Muscle layer of colon (tissue), 2 donors: ENCODE data around the gene ISCA2.
"Not testable (repeated sequence)": the region's sequence is repeated elsewhere in the genome, so short reads cannot be mapped to it uniquely, and the experiment has no call there.

Experiments used
- H3K27ac ChIP-seq: one replicate; pipeline ENCODE4 v1.7.0; 2013; ENCODE audit warnings: low read depth, mild to moderate bottlenecking, low read length, moderate library complexity
- H3K27me3 ChIP-seq, 2 donors: one replicate each; pipeline ENCODE4 v1.7.0; 2013; ENCODE audit warnings: low read length in 2 of 2, mild to moderate bottlenecking in 2 of 2; ENCODE audit not compliant: insufficient read depth in 2 of 2, control insufficient read depth in 1 of 2
- H3K36me3 ChIP-seq: one replicate; pipeline ENCODE4 v1.7.0; 2013; ENCODE audit warnings: mild to moderate bottlenecking, low read length; ENCODE audit not compliant: insufficient read depth
- H3K4me1 ChIP-seq: one replicate; pipeline ENCODE4 v1.7.0; 2013; ENCODE audit warnings: mild to moderate bottlenecking, low read length; ENCODE audit not compliant: insufficient read depth
- H3K4me3 ChIP-seq, 2 donors: one replicate each; pipeline ENCODE4 v1.7.0; 2013; ENCODE audit warnings: low read length in 2 of 2, low read depth in 1 of 2, mild to moderate bottlenecking in 1 of 2, moderate library complexity in 1 of 2
- H3K9ac ChIP-seq: one replicate; pipeline ENCODE4 v1.7.0; 2013; ENCODE audit warnings: low read length
- H3K9me3 ChIP-seq: one replicate; pipeline ENCODE4 v1.7.0; 2013; ENCODE audit warnings: mild to moderate bottlenecking, low read length
- donor health status: abdominal sarcoma.
- donor health status: Adenocarcinoma of cecum.

ISCA2 gene

GRCh38 chr14:74493343-74494261, at the start of gene ISCA2:
TSS of gene ISCA2 (plus strand) at chr14:74493765. CDS start at chr14:74493775, 10 bp downstream.
- peaks cover 6% of the 10 kb centered on the region for H3K4me1 ChIP-seq

GRCh38 chr14:74444866-74445265, 48.7 kb upstream of the ISCA2 start:
- Histone ChIP-seq H3K9ac (no peak overlapping the region), H3K9me3 (no peaks in the 10 kb centered on the region), H3K27ac (no peak overlapping the region), H3K4me1 (no peaks in the 10 kb centered on the region), H3K27me3 (no peaks in the 10 kb centered on the region), H3K4me3 (no peak overlapping the region), H3K36me3 (no peaks in the 10 kb centered on the region)

More at GRCh38 chr14:74493343-74494261, at the start of gene ISCA2:
- Histone ChIP-seq H3K27me3 (no peaks in the 10 kb centered on the region), H3K27ac (peak within 1 kb of the TSS; percentile 83), H3K9ac (peak within 1 kb of the TSS; percentile 68), H3K36me3 (peaks cover 7% of the 10 kb centered on the region), H3K9me3 (no peaks in the 10 kb centered on the region), H3K4me3 (peak within 1 kb of the TSS; percentile 78 to 94)

- not testable (repeated sequence) for H3K9me3 ChIP-seq, H3K4me3 ChIP-seq, H3K27ac ChIP-seq, H3K27me3 ChIP-seq, H3K36me3 ChIP-seq, H3K9ac ChIP-seq, H3K4me1 ChIP-seq
Measured at GRCh38 chr14:74454397-74454796, 39.2 kb upstream of the ISCA2 start.

- Histone ChIP-seq H3K9me3 (no peaks in the 10 kb centered on the region), H3K27me3 (no peaks in the 10 kb centered on the region), H3K4me3 (no peak overlapping the region), H3K36me3 (no peaks in the 10 kb centered on the region), H3K27ac (no peak overlapping the region), H3K4me1 (no peaks in the 10 kb centered on the region), H3K9ac (no peak overlapping the region)
Measured at GRCh38 chr14:74456684-74457564, 36.6 kb upstream of the ISCA2 start.

- H3K4me1 ChIP-seq, result no peaks in the 10 kb centered on the region
- H3K9me3 ChIP-seq, result no peaks in the 10 kb centered on the region
- no peak overlapping the region for H3K4me3 ChIP-seq
- H3K27ac ChIP-seq, result no peak overlapping the region
- H3K9ac ChIP-seq, result no peak overlapping the region
- H3K27me3 ChIP-seq, result no peaks in the 10 kb centered on the region
- no peaks in the 10 kb centered on the region for H3K36me3 ChIP-seq
Measured at GRCh38 chr14:74457565-74457895, 36.0 kb upstream of the ISCA2 start.

- H3K4me1 ChIP-seq, result no peaks in the 10 kb centered on the region
- H3K9me3 ChIP-seq, result no peaks in the 10 kb centered on the region
- H3K36me3 ChIP-seq, result no peaks in the 10 kb centered on the region
- H3K27me3 ChIP-seq, result no peaks in the 10 kb centered on the region
- H3K4me3 ChIP-seq, result no peak overlapping the region
- H3K9ac ChIP-seq, result no peak overlapping the region
- H3K27ac ChIP-seq, result no peak overlapping the region
Measured at GRCh38 chr14:74459289-74459946, 34.1 kb upstream of the ISCA2 start.

- no peak overlapping the region for H3K27ac ChIP-seq
- H3K9me3 ChIP-seq, result no peaks in the 10 kb centered on the region
- no peak overlapping the region for H3K4me3 ChIP-seq
- no peaks in the 10 kb centered on the region for H3K27me3 ChIP-seq
- H3K36me3 ChIP-seq, result no peaks in the 10 kb centered on the region
- no peaks in the 10 kb centered on the region for H3K4me1 ChIP-seq
- no peak overlapping the region for H3K9ac ChIP-seq
Measured at GRCh38 chr14:74459976-74460375, 33.6 kb upstream of the ISCA2 start.

- H3K4me1 ChIP-seq, result no peaks in the 10 kb centered on the region
- no peaks in the 10 kb centered on the region for H3K36me3 ChIP-seq
- H3K9me3 ChIP-seq, result no peaks in the 10 kb centered on the region
- no peaks in the 10 kb centered on the region for H3K27me3 ChIP-seq
- H3K9ac ChIP-seq, result no peak overlapping the region
- H3K4me3 ChIP-seq, result no peak overlapping the region
- no peak overlapping the region for H3K27ac ChIP-seq
Measured at GRCh38 chr14:74462993-74463392, 30.6 kb upstream of the ISCA2 start.

- Histone ChIP-seq H3K27me3 (no peaks in the 10 kb centered on the region), H3K9me3 (no peaks in the 10 kb centered on the region), H3K4me1 (no peaks in the 10 kb centered on the region), H3K9ac (no peak overlapping the region), H3K27ac (no peak overlapping the region), H3K36me3 (no peaks in the 10 kb centered on the region), H3K4me3 (no peak overlapping the region)
Measured at GRCh38 chr14:74463697-74464096, 29.9 kb upstream of the ISCA2 start.

GRCh38 chr14:74464785-74465184, 28.8 kb upstream of the ISCA2 start:
- H3K4me1 ChIP-seq, result no peaks in the 10 kb centered on the region
- H3K27me3 ChIP-seq, result no peaks in the 10 kb centered on the region
- no peak overlapping the region for H3K4me3 ChIP-seq
- no peak overlapping the region for H3K9ac ChIP-seq
- H3K27ac ChIP-seq, result no peak overlapping the region
- no peaks in the 10 kb centered on the region for H3K36me3 ChIP-seq
- no peaks in the 10 kb centered on the region for H3K9me3 ChIP-seq

GRCh38 chr14:74465335-74465734, 28.2 kb upstream of the ISCA2 start:
- H3K4me3 ChIP-seq, result no peak overlapping the region
- H3K27ac ChIP-seq, result no peak overlapping the region
- no peaks in the 10 kb centered on the region for H3K27me3 ChIP-seq

More at GRCh38 chr14:74465335-74465734, 28.2 kb upstream of the ISCA2 start:
- Histone ChIP-seq H3K9me3 (no peaks in the 10 kb centered on the region), H3K36me3 (peaks cover 1% of the 10 kb centered on the region), H3K4me1 (no peaks in the 10 kb centered on the region), H3K9ac (no peak overlapping the region)
